GM19463 (cell line): Measurements from ENCODE around the gene SLC1A7.

Source experiments
- ATAC-seq: cut with Tn5 transposase; IDR thresholded peaks from one replicate; pipeline ENCODE4 v1.9.1; 2021; ENCODE audit warnings: mild to moderate bottlenecking, moderate library complexity; ENCODE audit not compliant: unreplicated experiment

Gene SLC1A7

GRCh38 chr1:53092659-53093450 lies 49.6 kb downstream of the SLC1A7 start:
- ATAC-seq, result no peak

GRCh38 chr1:53091841-53092645 lies 50.4 kb downstream of the SLC1A7 start:
- ATAC-seq, result no peak

GRCh38 chr1:53090227-53091147 lies 52.0 kb downstream of the SLC1A7 start:
- ATAC-seq, result no peak

- no peak for ATAC-seq
Measured at GRCh38 chr1:53089478-53090226, 52.8 kb downstream of the SLC1A7 start.

GRCh38 chr1:53088616-53089300 lies 53.7 kb downstream of the SLC1A7 start:
- no peak for ATAC-seq

GRCh38 chr1:53087332-53088285 lies 54.8 kb downstream of the SLC1A7 start:
- ATAC-seq, result no peak

GRCh38 chr1:53086491-53087070 lies 55.9 kb downstream of the SLC1A7 start:
- no peak for ATAC-seq

- no peak for ATAC-seq
Measured at GRCh38 chr1:53085405-53085804, 57.0 kb downstream of the SLC1A7 start.

GRCh38 chr1:53084589-53084971 lies 57.9 kb downstream of the SLC1A7 start:
- ATAC-seq, result no peak

GRCh38 chr1:53083636-53084588 lies 58.5 kb downstream of the SLC1A7 start:
- no peak for ATAC-seq

- no peak for ATAC-seq
Measured at GRCh38 chr1:53082826-53083455, 59.5 kb downstream of the SLC1A7 start.

GRCh38 chr1:53081384-53082066 lies 60.9 kb downstream of the SLC1A7 start:
- ATAC-seq, result no peak

- ATAC-seq, result no peak
Measured at GRCh38 chr1:53080769-53081168, 61.7 kb downstream of the SLC1A7 start.

- no peak for ATAC-seq
Measured at GRCh38 chr1:53080041-53080440, 62.4 kb downstream of the SLC1A7 start.

- no peak for ATAC-seq
Measured at GRCh38 chr1:53079251-53079650, 63.2 kb downstream of the SLC1A7 start.
